Neuronal stem cell (in vitro differentiated cells): ENCODE data around the gene SMNDC1.
"Not testable (repeated sequence)": the region's sequence is repeated elsewhere in the genome, so short reads cannot be mapped to it uniquely, and the experiment has no call there.

Source experiments
- DNase-seq: peaks from one replicate; pipeline ENCODE4 v3.0.0-alpha.2; 2013; ENCODE audit warnings: low spot score
- H2AFZ ChIP-seq: one replicate; pipeline ENCODE4 v1.6.1; 2013; ENCODE audit warnings: mild to moderate bottlenecking, low read length, inconsistent platforms
- H2AK5ac ChIP-seq: 2 replicates; pipeline ENCODE4 v1.6.1; 2013; ENCODE audit warnings: low read depth, mild to moderate bottlenecking, inconsistent platforms, low read length, moderate library complexity, mixed read lengths
- H2BK120ac ChIP-seq: 2 replicates; pipeline ENCODE4 v1.6.1; 2013; ENCODE audit warnings: low read depth, mild to moderate bottlenecking, inconsistent platforms, low read length, moderate library complexity, mixed read lengths
- H2BK12ac ChIP-seq: one replicate; pipeline ENCODE4 v1.6.1; 2013; ENCODE audit warnings: low read length, inconsistent platforms
- H2BK15ac ChIP-seq: 2 replicates; pipeline ENCODE4 v1.6.1; 2013; ENCODE audit warnings: mild to moderate bottlenecking, low read length, inconsistent platforms, mixed read lengths
- H2BK5ac ChIP-seq: one replicate; pipeline ENCODE4 v1.6.1; 2013; ENCODE audit warnings: inconsistent platforms, mild to moderate bottlenecking, low read length, moderate library complexity
- H3K14ac ChIP-seq: one replicate; pipeline ENCODE4 v1.6.1; 2013; ENCODE audit warnings: low read length, inconsistent platforms
- H3K18ac ChIP-seq: 2 replicates; pipeline ENCODE4 v1.6.1; 2013; ENCODE audit warnings: low read length, inconsistent platforms
- H3K23ac ChIP-seq: 2 replicates; pipeline ENCODE4 v1.6.1; 2013; ENCODE audit warnings: low read depth, mild to moderate bottlenecking, mixed read lengths, low read length, inconsistent platforms; ENCODE audit not compliant: poor library complexity
- H3K27ac ChIP-seq: replicated peaks from 3 replicates; pipeline ENCODE4 v1.5.1; 2013; ENCODE audit warnings: low read length, inconsistent platforms
- H3K27me3 ChIP-seq, 3 experiments: 2 replicates each; pipeline ENCODE4 v1.6.1; 2013; ENCODE audit warnings: low read length in 3 of 3, mild to moderate bottlenecking in 2 of 3, inconsistent platforms in 1 of 3, low read depth in 1 of 3, mixed read lengths in 1 of 3, moderate library complexity in 1 of 3; ENCODE audit not compliant: control insufficient read depth in 3 of 3, insufficient read depth in 3 of 3
- H3K36me3 ChIP-seq, 2 donors: replicated peaks in 1 of 2; 2 replicates each; pipeline ENCODE4 v1.6.1; 2013; ENCODE audit warnings: low read length in 2 of 2; ENCODE audit not compliant: control insufficient read depth in 2 of 2, insufficient read depth in 2 of 2
- H3K4ac ChIP-seq: 2 replicates; pipeline ENCODE4 v1.6.1; 2013; ENCODE audit warnings: inconsistent platforms, mild to moderate bottlenecking, low read length, moderate library complexity
- H3K4me1 ChIP-seq, 2 donors: 1 replicate in 1 of 2; 2 replicates in 1 of 2; pipeline ENCODE4 v1.6.1; 2013; ENCODE audit warnings: low read length in 2 of 2, low read depth in 1 of 2; ENCODE audit not compliant: control insufficient read depth in 2 of 2, insufficient read depth in 1 of 2
- H3K4me2 ChIP-seq: one replicate; pipeline ENCODE4 v1.6.1; 2013; ENCODE audit warnings: mild to moderate bottlenecking, low read length, inconsistent platforms; ENCODE audit not compliant: insufficient read depth, poor library complexity, severe bottlenecking
- H3K4me3 ChIP-seq, 2 donors: 2 replicates each; pipeline ENCODE4 v1.5.1; 2013; ENCODE audit warnings: low read length in 2 of 2, mild to moderate bottlenecking in 2 of 2, inconsistent platforms in 1 of 2, moderate library complexity in 1 of 2
- H3K79me1 ChIP-seq: one replicate; pipeline ENCODE4 v1.6.1; 2013; ENCODE audit warnings: low read depth, mild to moderate bottlenecking, inconsistent platforms, low read length, moderate library complexity
- H3K9ac ChIP-seq: one replicate; pipeline ENCODE4 v1.6.1; 2013; ENCODE audit warnings: mild to moderate bottlenecking, low read depth, low read length, inconsistent platforms; ENCODE audit not compliant: poor library complexity
- H3K9me3 ChIP-seq, 2 donors: replicated peaks in 1 of 2; 2 replicates each; pipeline versions ENCODE3 to v1.6.1; 2013; ENCODE audit warnings: low read length in 2 of 2, mild to moderate bottlenecking in 2 of 2, inconsistent platforms in 1 of 2, low read depth in 1 of 2, mixed read lengths in 1 of 2, moderate library complexity in 1 of 2; ENCODE audit not compliant: control insufficient read depth in 2 of 2, insufficient read depth in 1 of 2
- H4K8ac ChIP-seq: one replicate; pipeline ENCODE4 v1.6.1; 2013; ENCODE audit warnings: low read depth, mild to moderate bottlenecking, inconsistent platforms, low read length, moderate library complexity
- H4K91ac ChIP-seq: one replicate; pipeline ENCODE4 v1.6.1; 2013; ENCODE audit warnings: low read length, low read depth, mild to moderate bottlenecking, inconsistent platforms; ENCODE audit not compliant: poor library complexity
- WGBS, 2 donors: extraction: QIAGEN DNeasy Blood & Tissue Kit; methylation state at CpG; one replicate each; pipeline ENCODE4 v1.1.7; 2013; ENCODE audit warnings: missing lambda C conversion rate in 2 of 2, mixed read lengths in 1 of 2; ENCODE audit not compliant: insufficient read length in 2 of 2, insufficient replicate concordance in 1 of 2; ENCODE audit errors: extremely low coverage in 2 of 2; 5-methylcytosine and 5-hydroxymethylcytosine counted together

Gene SMNDC1

GRCh38 chr10:110258542-110258941 is 46.2 kb downstream of the SMNDC1 start:
- Histone ChIP-seq H3K27ac (no peak overlapping the region), H3K4me3 (no peak overlapping the region), H3K18ac (no peak overlapping the region), H3K9me3 (peaks cover 1 to 15% of the 10 kb centered on the region in 2 donors), H2BK120ac (no peak overlapping the region), H3K4me1 (no peaks in the 10 kb centered on the region), H2BK15ac (no peak overlapping the region), H2AFZ (no peak overlapping the region), H2BK12ac (no peak overlapping the region), H3K9ac (no peak overlapping the region), H3K14ac (no peak overlapping the region), H2BK5ac (no peak overlapping the region), H3K23ac (no peak overlapping the region), H3K27me3 (no peaks in the 10 kb centered on the region), H3K79me1 (no peaks in the 10 kb centered on the region), H3K36me3 (peaks cover 0 to 16% of the 10 kb centered on the region in 2 donors), H3K4ac (no peak overlapping the region), H4K91ac (no peak overlapping the region), H4K8ac (no peak overlapping the region), H2AK5ac (no peak overlapping the region), H3K4me2 (no peak overlapping the region)
- WGBS, 2 donors, result no CpG with 5 or more reads among the region's 1 CpG
- DNase-seq, result no peak

- no peak overlapping the region for H2BK15ac ChIP-seq
- H2BK120ac ChIP-seq, result no peak overlapping the region
- no peak overlapping the region for H2AK5ac ChIP-seq
- no peak overlapping the region for H3K4ac ChIP-seq
- no peak overlapping the region for H2BK12ac ChIP-seq
- H3K9me3 ChIP-seq, result peaks cover 1 to 15% of the 10 kb centered on the region in 2 donors
- no peak overlapping the region for H4K91ac ChIP-seq
- H3K14ac ChIP-seq, result no peak overlapping the region
- H4K8ac ChIP-seq, result no peak overlapping the region
- no peak overlapping the region for H3K18ac ChIP-seq
- H3K27me3 ChIP-seq, result no peaks in the 10 kb centered on the region
- no peak for DNase-seq
- no peak overlapping the region for H3K27ac ChIP-seq
- no peak overlapping the region for H2BK5ac ChIP-seq
- no peak overlapping the region for H2AFZ ChIP-seq
- H3K4me1 ChIP-seq, result no peaks in the 10 kb centered on the region
- peaks cover 0 to 11% of the 10 kb centered on the region in 2 donors for H3K36me3 ChIP-seq
- no peak overlapping the region for H3K23ac ChIP-seq
- H3K9ac ChIP-seq, result no peak overlapping the region
- no peak overlapping the region for H3K4me3 ChIP-seq
- H3K79me1 ChIP-seq, result no peaks in the 10 kb centered on the region
- no peak overlapping the region for H3K4me2 ChIP-seq
These were observed 50.3 kb downstream of the SMNDC1 start for GRCh38 chr10:110254467-110254866.

GRCh38 chr10:110252151-110252550 is 52.6 kb downstream of the SMNDC1 start:
- Histone ChIP-seq H4K91ac (no peak overlapping the region), H3K4ac (no peak overlapping the region), H3K18ac (no peak overlapping the region), H2BK120ac (no peak overlapping the region), H2BK15ac (no peak overlapping the region), H2BK5ac (no peak overlapping the region), H3K9me3 (peaks cover 1 to 15% of the 10 kb centered on the region in 2 donors), H2BK12ac (no peak overlapping the region), H3K4me3 (no peak overlapping the region), H2AK5ac (no peak overlapping the region), H3K4me2 (no peak overlapping the region), H3K36me3 (peaks cover 0 to 11% of the 10 kb centered on the region in 2 donors), H3K9ac (no peak overlapping the region), H3K27ac (no peak overlapping the region), H3K27me3 (no peaks in the 10 kb centered on the region), H2AFZ (no peak overlapping the region), H3K4me1 (no peaks in the 10 kb centered on the region), H3K79me1 (no peaks in the 10 kb centered on the region), H4K8ac (no peak overlapping the region), H3K14ac (no peak overlapping the region), H3K23ac (no peak overlapping the region)
- DNase-seq, result no peak
- no CpG with 5 or more reads among the region's 1 CpG for WGBS, 2 donors

DNA sequence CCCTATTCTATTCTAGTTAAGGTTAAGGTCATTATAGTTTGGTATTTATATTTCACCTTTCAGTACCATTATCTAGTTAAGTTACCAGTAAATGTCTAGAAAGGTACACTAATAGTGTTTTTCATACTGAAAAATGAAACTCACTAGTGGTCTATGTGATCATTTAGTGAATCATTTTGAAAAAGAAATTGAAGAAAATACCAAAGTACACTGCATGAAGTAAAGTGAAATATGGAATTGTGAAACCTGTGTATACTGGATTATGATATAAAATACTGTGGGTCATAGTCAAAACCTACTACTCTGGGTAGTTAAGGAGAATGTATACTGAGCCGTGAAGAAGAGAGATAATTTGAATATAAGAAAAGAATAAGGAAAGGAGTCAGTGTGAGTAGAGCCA is 53.3 kb downstream of the SMNDC1 start:
- H3K9ac ChIP-seq, H3K79me1 ChIP-seq, H3K27ac ChIP-seq, H3K27me3 ChIP-seq, H3K4me3 ChIP-seq, H3K4ac ChIP-seq, H2BK12ac ChIP-seq, H3K14ac ChIP-seq, DNase-seq, H3K4me2 ChIP-seq, H3K18ac ChIP-seq, H2BK120ac ChIP-seq, H2BK5ac ChIP-seq, H4K91ac ChIP-seq, H2AFZ ChIP-seq, H4K8ac ChIP-seq, H3K23ac ChIP-seq, H2BK15ac ChIP-seq, H3K4me1 ChIP-seq, H2AK5ac ChIP-seq: not testable (repeated sequence)
- Histone ChIP-seq H3K36me3 (peaks cover 0 to 13% of the 10 kb centered on the region in 2 donors), H3K9me3 (peaks cover 0 to 15% of the 10 kb centered on the region in 2 donors)
- no CpG with 5 or more reads among the region's 1 CpG for WGBS, 2 donors
